GM18498 (cell line): ENCODE measurements around the gene FAM174B.

Source experiments
- ATAC-seq: cut with Tn5 transposase; IDR thresholded peaks from one replicate; pipeline ENCODE4 v1.9.1; 2021; ENCODE audit warnings: mild to moderate bottlenecking, moderate library complexity; ENCODE audit not compliant: unreplicated experiment

The FAM174B gene

GRCh38 chr15:92643849-92644815, 11.4 kb downstream of the FAM174B start:
- ATAC-seq, result no peak

GRCh38 chr15:92638709-92639365, 16.7 kb downstream of the FAM174B start:
- ATAC-seq, result no peak

GRCh38 chr15:92638291-92638708, 17.3 kb downstream of the FAM174B start:
- no peak for ATAC-seq

GRCh38 chr15:92637626-92638025, 17.9 kb downstream of the FAM174B start:
- ATAC-seq, result no peak

- ATAC-seq, result no peak
These were observed 18.6 kb downstream of the FAM174B start for GRCh38 chr15:92636908-92637481.

- no peak for ATAC-seq
These were observed 19.1 kb downstream of the FAM174B start for GRCh38 chr15:92636401-92636907.

GRCh38 chr15:92634671-92635201, 20.8 kb downstream of the FAM174B start:
- no peak for ATAC-seq

GRCh38 chr15:92634060-92634459, 21.5 kb downstream of the FAM174B start:
- ATAC-seq, result no peak

GRCh38 chr15:92633418-92633817, 22.2 kb downstream of the FAM174B start:
- no peak for ATAC-seq

GRCh38 chr15:92633001-92633400, 22.6 kb downstream of the FAM174B start:
- ATAC-seq, result no peak

GRCh38 chr15:92631721-92632120, 23.9 kb downstream of the FAM174B start:
- no peak for ATAC-seq

- no peak for ATAC-seq
These were observed 25.5 kb downstream of the FAM174B start for GRCh38 chr15:92629975-92630626.

GRCh38 chr15:92629276-92629974, 26.1 kb downstream of the FAM174B start:
- no peak for ATAC-seq

GRCh38 chr15:92627014-92627413, 28.6 kb downstream of the FAM174B start:
- ATAC-seq, result no peak

- peak; percentile 70 for ATAC-seq
These were observed 30.2 kb downstream of the FAM174B start for GRCh38 chr15:92625251-92625980.

- ATAC-seq, result no peak
These were observed 31.1 kb downstream of the FAM174B start for GRCh38 chr15:92624401-92624991.

GRCh38 chr15:92623435-92623834, 32.1 kb downstream of the FAM174B start:
- no peak for ATAC-seq

GRCh38 chr15:92621972-92622533, 33.5 kb downstream of the FAM174B start:
- ATAC-seq, result no peak

GRCh38 chr15:92620991-92621390, 34.6 kb downstream of the FAM174B start:
- no peak for ATAC-seq
